Activated CD4-positive, alpha-beta T cell treated with anti-CD3 and anti-CD28 coated beads, Interleukin-2, amount 50 U/mL, for 1 hour (primary cell): ENCODE results near the gene PMF1.
"Not testable (repeated sequence)": the region's sequence is repeated elsewhere in the genome, so short reads cannot be mapped to it uniquely, and the experiment has no call there.

Experiments
- DNase-seq: peaks from one replicate; pipeline ENCODE4 v3.0.0-alpha.2; 2020

The PMF1 gene, protein sequence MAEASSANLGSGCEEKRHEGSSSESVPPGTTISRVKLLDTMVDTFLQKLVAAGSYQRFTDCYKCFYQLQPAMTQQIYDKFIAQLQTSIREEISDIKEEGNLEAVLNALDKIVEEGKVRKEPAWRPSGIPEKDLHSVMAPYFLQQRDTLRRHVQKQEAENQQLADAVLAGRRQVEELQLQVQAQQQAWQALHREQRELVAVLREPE

DNA sequence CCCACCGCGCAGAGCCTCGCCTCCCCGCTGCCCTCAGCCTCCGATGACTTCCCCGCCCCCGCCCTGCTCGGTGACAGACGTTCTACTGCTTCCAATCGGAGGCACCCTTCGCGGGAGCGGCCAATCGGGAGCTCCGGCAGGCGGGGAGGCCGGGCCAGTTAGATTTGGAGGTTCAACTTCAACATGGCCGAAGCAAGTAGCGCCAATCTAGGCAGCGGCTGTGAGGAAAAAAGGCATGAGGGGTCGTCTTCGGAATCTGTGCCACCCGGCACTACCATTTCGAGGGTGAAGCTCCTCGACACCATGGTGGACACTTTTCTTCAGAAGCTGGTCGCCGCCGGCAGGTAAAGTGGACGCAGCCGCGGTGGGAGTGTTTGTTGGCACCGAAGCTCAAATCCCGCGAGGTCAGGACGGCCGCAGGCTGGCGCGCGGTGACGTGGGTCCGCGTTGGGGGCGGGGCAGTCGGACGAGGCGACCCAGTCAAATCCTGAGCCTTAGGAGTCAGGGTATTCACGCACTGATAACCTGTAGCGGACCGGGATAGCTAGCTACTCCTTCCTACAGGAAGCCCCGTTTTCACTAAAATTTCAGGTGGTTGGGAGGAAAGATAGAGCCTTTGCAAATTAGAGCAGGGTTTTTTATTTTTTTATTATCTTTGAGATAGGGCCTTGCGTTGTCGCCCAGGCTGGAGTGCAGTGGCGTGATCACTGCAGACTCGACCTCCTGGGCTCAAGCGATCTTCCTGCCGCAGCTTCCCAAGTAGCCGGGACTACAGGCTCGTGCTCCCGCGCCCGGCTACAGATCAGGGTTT, at the start of gene PMF1:
TSS of gene PMF1 (plus strand) at position 175 of the 811 bp plus-strand sequence. CDS start at position 184, 9 bp downstream.
- DNase-seq, result peak; percentile 95

- no peak for DNase-seq
Observed at GRCh38 chr1:156163712-156164111, 49.1 kb upstream of the PMF1 start.

DNA sequence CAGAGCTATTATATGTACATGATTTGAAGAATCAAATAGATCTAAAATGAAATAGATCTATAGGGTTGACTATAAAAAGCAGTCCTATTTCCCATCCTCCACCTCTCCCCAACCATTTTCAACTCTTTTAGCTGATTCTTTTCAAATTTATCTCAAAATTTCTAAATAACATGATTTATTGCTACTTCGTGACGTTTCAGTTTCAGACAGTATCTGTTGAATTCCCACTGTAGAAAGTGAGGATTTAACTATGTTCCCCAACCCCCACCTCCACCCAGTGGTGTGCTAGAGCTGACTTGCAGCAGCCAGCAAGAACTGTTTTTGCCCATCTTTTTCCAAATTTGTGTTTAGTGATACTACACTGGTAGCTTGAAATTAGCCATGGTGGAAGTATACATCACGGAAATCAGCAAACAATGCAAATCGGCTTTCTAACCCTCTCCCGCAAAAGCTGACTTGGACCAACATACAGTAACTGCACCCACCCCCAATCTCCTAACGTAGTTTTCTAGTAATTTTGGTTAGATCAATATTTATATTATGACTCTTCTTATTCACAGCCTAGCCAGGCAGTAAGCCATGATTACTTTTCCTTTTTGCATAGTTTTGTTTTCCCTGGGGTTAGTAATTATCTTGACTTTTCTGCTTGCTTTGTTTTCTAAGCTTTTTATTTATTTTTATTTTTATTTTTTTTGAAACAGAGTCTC, 48.5 kb upstream of the PMF1 start:
- no peak for DNase-seq

DNA sequence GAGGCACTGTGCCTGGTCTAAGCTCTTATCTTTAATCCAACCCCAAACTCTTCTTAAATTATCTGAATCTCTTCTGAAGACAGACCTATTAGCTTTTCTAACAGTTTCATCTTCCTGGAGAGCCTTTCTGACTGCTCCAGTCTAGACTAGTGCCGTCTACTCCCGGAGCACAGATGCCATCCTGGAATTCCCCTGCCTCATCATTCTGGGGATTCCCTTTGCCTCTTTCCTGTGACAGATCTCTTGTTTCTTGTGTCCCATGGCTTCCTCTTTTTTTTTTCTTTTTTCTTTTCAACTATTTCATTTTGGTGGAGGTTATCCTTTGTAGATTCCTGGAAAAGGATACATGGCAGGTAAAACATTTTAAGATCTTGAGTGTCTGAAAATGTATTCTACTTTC, 47.7 kb upstream of the PMF1 start:
- no peak for DNase-seq

DNA sequence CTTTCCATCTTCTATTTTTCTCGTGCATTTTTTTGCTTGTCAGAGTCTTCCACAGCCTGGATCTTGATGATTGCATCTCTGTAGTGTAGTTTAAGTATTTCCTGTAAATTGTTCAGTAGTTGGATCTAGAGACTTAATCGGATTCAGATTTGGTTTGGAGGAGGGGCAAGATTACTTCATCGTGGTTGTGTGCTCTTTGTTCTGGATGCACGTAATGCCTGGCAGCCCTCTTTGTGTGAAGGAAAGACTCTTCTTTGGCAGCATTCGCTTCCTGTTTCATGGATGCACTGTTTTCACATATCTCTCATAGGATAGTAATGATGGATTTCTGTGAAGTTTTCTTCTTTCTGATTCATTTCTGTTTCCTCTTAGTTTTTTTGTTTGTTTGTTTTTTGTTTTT, 45.3 kb upstream of the PMF1 start:
- no peak for DNase-seq

DNA sequence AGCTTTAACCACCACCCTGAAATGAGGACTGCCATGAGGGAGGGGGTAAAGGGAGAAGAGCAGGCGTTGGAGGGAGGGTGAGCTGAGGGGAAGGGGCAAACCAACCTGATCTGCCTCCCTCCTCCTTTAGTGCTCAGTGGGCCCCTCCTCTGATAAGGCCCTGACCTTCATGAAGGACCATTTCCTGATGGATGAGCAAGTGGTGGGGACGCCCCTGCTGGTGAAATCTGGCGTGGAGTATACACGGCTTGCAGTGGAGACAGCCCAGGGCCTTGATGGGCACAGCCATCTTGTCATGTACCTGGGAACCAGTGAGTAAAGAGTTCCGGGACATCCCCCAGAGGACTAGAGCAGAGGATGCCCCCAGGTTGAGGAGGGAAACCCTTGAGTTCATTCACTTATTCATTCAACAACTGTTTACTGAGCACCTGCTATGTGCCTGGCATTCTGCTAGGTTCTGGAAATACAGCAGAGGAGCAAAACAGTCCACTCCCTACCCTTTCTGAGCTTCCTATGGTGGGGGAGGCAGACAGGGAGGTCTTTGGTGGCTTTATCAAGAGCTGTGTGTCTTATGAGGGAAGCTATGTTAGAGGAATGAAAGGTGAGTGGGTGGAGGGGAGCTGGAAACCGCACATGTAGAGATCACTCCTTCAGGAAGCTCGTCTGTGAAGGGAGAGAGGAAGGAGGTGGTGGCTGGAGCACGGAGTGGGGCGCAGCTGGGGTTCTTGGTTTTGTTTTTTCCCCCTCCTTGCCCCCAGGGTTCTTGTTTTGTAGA, 39.9 kb upstream of the PMF1 start:
- DNase-seq, result no peak

- DNase-seq, result no peak
Observed at GRCh38 chr1:156176610-156177210, 36.1 kb upstream of the PMF1 start.

DNA sequence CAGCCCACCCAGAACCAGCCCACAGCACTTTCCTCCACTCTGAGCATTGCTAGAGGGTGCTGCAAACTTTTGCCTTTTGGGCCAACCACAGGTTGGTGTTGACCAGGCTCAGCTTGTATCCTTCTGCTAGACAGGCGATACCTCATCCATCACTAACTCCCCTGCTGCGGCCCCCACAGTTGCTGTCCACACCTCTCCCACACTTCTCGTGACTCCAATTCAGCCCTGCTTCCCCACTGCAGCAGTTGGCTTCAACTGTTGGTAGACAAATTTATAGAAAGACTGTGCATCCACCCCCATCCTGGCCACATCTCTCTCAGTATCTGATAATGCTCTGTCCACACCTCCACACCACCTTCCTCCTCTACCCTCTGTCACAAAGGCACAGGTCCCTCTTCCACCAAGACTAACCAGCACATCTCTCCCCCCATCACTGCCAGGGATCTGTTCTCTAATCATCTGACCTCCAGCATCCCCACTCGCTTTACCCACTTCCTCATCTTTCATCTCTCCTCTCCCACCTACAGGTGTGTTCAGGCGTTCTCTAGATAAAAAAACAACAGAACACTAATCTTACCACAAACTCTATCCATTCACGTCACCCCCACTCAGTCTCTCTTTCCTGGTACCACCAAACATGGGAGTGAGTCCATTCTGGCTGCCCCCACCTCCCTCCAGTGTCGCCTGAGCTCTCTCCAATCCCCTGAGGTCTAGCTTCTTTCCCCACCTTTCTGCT, 34.7 kb upstream of the PMF1 start:
- DNase-seq, result no peak

GRCh38 chr1:156180471-156180870, 32.3 kb upstream of the PMF1 start:
- DNase-seq, result no peak

DNA sequence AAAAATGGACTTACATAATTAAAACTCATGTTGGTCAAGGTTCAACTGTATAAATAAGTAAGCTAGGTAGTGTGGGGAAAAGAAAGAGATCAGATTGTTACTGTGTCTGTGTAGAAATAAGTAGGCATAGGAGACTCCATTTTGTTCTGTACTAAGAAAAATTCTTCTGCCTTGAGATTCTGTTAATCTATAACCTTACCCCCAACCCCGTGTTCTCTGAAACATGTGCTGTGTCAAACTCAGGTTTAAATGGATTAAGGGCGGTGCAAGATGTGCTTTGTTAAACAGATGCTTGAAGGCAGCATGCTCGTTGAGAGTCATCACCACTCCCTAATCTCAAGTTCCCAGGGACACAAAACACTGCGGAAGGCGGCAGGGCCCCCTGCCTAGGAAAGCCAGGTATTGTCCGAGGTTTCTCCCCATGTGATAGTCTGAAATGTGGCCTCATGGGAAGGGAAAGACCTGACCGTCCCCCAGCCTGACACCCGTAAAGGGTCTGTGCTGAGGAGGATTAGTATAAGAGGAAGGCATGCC, 31.3 kb upstream of the PMF1 start:
- DNase-seq, result not testable (repeated sequence)

GRCh38 chr1:156182010-156182779, 30.6 kb upstream of the PMF1 start:
- not testable (repeated sequence) for DNase-seq

- not testable (repeated sequence) for DNase-seq
Observed at GRCh38 chr1:156186347-156187177, 26.2 kb upstream of the PMF1 start.

GRCh38 chr1:156190265-156190664, 22.5 kb upstream of the PMF1 start:
- DNase-seq, result not testable (repeated sequence)

DNA sequence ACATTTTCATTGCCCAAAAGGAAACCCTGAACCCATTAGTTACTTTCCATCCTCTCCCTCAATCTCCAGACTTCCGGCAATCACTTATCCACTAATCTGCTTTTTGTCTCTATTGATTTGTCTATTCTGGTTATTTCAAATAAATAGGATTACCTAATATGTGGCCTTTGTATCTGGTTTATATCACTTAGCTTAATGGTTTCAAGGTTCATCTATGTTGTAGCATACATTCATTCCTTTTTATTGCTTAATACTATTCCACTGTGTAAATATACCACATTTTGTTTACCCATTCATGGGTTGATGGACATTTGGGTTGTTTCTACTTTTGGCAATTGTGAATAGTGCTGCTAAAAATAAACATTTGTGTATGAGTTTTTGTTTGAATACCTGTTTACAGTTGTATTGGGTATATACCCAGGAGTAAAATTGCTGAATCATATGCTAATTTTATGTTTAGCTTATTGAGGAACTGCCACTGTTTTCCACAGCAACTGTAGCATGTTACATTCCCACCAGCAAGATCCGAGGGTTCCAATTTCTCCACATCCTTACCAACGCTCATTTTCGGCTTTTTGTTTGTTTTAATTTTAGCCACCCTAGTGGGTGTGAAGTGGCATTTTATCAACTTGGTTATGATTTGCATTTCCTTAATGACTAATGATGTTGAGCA, 21.4 kb upstream of the PMF1 start:
- DNase-seq, result no peak

DNA sequence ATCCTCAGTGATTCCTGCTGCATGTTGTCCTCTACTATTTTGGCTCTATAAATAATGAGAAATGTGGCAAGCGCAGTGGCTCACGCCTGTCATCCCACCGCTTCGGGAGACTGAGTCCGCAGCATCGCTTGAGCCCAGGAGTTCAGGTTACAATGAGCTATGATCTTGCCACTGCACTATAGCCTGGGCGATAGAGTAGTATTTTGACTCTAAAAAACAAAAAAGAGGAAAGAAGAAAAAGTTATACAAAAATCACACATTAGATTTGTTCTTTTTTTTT, 19.7 kb upstream of the PMF1 start:
- DNase-seq, result no peak

GRCh38 chr1:156193488-156194299, 19.1 kb upstream of the PMF1 start, which contains the start of gene SLC25A44:
Gene SLC25A44, plus strand, starts transcription at chr1:156194104. Its CDS starts 5,744 bp downstream, at chr1:156199848.
- peak; percentile 96 for DNase-seq

DNA sequence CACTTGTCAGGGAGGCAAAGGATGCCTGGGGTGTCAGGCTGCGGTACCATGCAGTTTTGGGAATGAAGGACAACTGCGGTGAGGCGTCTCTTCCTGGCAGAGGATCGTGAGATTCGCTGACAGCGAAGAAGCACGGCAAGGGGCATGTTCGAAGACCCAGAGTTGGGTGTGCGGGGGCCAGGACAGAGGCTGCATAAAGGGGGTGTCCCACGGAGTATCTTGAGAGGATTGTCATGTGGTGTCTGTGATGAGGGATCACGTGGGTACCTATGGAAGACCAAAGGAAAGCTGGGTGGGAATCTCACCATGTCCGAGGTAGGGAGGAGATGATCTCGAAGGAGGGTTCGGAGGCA, 18.5 kb upstream of the PMF1 start:
- DNase-seq, result no peak

GRCh38 chr1:156195853-156196252, 17.0 kb upstream of the PMF1 start:
- DNase-seq, result no peak

DNA sequence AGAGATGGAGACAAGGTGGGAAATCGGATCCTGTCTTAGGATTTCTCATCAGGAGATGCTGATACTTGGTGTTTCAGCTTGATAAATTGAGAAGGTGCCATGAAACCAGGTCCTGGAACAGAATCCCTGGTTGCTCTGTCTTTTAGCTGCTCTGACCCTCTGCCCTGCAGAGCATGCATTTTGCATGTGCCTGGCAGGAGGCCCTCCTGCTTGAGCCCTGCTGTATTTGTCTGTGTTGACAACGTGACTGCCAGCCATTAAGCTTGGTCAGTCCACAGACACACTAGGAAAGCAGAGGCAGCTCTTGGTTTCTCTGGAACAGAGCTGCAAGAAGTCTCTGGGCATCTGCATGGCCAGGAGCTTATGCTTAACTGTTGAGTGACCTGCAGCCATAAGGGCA, 16.4 kb upstream of the PMF1 start:
- DNase-seq, result no peak
